ENCODE measurements around the gene MRPS5.

The MRPS5 gene

DNA sequence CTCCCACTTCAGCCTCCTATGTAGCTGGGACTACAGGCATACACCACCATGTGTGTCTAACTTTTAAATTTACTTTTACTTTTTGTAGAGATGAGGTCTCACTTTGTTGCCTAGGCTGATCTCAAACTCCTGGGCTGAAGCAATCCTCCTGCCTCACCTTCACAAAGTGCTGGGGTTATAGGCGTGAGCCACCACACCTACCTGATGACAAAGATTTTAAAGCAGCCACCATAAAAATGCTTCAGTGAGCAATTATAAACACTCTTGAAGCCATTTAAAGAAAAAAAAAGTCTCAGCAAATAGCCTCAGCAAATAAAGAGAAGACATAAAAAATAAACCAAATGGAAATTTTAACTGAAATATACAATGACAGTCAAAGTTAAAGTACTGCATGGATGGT lies 35.6 kb downstream of the MRPS5 start:
- no peak for DNase-seq

DNA sequence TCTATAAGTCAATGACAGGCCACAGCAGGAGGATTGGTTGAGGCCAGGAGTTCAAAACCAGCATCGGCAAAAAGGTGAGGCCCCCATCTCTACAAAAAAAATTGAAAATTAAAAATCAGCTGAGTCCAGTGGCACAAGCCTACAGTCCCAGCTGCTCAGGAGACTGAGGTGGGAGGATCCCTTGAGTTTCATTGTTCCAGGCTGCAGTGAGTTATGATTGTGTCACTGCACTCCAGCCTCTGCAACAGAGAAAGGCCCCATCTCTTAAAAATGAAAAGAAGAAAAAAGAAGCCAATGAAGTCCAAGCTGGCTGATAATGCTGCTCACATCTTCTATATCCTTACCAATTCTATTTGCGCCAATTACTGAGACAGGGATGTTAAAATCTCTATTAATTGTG lies 39.1 kb downstream of the MRPS5 start:
- no peak for DNase-seq

DNA sequence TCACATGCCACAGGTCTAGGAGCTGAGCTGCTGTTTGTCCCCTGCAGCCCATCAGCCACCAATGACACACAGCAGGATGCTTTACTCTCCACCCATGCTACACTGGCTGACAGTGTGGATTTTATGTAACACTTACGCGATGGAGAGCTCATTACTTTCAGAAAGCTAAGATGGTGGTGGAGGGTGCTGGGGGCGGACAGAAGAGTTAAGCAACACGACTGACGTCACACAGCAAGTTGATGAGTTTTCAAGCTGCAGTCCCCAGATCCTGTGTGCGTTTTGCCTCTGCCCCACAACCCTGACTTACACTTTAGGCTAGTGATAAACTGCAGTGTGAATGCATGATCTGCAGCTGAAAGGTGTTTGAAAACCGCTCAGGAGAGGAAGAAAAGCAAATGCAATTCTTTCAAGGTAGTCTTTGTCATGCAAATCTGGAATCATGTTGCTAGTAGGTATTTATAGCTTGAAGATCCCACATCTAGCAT lies 42.4 kb downstream of the MRPS5 start:
- no peak for DNase-seq

DNA sequence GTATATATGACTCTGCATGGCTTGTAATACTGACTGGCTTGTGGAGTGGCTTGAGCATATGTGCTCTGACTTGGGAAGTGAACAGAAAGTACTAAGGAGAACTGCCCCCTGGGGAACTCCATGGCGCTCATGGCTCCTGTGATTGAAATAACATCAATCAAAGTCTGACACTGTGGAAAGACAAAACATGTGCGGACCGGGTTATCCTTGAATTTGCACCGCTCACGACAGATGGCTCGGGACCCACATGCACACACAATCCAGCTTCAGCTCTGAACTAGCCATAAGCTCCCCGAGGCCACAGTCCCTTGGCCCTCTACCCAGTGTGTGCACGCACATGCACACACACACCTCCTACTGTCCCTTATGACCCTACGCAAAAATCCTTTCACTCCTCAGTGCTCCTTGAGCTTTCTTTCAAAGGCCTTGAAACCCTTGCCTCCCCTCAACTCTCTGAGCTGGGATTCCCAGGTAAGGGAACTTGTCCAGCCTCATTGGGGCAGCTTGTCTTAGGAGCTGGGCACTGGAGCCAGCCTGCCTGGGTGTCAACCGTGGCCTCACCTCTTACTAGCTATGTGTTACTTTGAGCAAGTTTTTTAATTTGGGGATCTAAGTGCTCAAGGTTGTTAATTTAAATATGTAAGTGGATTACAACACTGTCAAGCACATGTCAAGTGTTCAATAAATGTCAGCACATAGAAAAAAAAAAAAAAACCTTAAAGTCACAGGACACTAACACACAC lies 43.6 kb downstream of the MRPS5 start:
- no peak for DNase-seq

DNA sequence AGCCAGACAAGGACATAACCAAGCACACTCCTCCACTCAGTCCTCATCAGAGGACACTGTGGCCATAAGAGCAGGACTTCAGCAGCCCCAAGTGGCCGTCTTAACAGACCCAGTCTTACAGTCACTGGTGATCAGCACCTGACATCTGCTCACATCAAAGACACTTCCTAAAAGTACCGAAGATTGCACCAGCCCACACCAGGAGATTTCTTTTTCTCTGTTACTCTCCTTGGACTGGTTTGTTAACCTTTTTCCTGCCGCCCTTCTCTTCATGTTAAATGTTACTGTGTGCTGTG lies 44.1 kb downstream of the MRPS5 start:
- DNase-seq: peak; percentile 28

DNA sequence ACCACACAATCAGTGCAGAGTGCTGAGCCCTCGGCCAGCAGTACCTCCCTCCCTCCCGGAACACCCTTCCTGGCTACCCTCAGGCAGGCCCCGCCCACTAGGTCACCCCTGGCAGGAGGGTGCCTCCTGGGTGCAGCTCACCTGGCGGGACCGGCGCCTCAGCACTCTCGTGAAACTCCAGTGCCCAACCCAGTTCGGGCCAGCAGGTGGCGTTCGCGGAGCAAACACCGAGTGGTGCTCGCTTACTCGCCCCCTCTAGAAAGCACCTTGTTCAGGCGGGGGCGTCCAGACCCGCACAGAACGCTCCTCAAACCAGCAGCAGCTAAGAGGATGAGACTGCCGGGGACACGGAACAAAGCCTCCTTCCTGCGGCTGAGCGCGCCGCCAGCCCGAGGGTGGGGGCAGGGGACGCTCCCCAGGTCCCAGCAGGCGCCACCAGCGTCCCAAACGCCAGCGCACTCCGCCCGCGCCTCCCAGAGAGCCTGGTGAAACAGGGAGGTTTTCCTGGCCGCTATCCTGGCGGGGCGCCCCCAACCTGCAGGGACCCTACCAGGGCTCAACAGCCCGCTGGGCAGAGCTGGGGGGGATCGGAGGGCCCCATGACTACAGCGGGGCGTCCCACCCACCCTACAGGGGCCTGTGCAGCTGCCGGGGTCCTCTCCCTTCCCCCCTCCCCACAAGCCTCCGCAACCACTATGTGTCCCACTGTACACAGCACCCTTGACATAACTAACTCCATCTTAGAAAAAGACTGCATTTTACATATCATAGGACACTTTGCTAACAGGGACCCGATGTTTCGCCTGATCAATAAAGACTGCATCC lies 44.7 kb downstream of the MRPS5 start:
- peak; percentile 75 for DNase-seq

DNA sequence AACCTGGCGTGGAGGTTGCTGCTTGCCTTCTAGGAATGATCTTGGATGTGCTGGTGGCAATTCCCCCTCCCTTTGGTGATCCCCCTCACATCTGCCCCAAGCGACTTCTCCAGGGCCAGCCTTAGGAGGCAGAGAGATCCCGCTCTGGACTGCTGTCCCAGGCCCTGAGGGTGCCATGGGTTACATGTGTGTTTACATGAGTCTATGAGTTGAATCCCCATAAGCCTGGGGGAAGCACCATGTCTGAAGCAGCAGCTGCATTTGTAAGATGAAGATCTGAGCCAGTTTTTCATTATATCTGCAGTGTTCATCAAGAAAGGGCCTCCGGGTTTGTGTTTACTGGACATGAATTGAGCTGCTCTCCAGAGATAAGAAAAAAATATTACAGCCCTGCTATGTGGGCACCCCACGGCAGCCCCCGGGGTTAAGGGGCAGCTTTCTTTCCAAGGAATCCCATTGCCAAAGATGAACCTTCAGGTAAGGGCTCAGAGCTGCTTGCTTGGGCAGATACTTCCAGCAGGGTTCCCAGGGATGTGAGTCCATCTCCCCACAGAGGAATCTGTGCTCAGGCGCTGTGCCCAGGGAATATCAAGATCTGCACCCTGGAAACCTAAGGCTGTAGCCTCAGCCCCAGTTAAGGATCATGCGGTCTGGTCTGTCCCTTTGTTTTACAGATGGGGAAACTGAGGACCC lies 46.0 kb downstream of the MRPS5 start:
- DNase-seq: peak; percentile 18

DNA sequence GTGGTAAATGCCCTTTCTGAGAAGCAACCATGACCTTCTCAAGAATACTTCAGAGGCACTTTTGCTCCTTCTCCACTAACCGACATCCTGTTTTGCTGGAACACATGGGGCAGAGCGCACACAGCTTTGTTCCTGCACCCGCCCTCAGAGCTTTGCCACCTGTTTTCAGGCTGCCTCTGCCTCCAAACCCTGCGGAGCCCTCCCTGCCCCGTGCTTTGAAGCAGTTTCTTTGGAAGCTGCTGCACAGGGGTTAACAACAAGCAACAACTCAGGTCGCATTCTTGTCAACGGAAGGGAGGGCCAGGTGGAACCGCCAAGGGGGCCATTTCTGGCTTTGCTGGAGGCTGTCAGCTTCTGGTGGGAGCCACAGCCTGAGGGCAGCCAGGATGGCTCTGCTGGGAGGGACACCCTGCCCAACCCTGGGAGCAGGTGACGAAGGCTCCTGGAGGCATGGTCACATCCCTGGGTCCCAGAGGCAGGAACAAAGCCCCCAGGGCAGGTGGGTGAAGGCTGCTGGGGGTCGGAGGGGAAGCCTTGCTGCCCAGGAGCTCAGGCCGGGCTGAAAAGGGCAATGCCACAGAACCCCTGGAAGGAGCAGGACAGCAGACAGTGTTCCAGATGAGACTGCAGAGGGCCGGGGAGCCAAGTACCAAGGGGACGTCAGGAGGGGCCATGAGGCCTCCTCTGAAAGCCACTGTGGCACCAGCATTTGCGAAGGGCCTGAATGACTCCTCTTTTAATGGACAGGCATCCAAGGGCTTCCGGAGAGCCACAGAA lies 46.8 kb downstream of the MRPS5 start:
- peak; percentile 53 for DNase-seq

DNA sequence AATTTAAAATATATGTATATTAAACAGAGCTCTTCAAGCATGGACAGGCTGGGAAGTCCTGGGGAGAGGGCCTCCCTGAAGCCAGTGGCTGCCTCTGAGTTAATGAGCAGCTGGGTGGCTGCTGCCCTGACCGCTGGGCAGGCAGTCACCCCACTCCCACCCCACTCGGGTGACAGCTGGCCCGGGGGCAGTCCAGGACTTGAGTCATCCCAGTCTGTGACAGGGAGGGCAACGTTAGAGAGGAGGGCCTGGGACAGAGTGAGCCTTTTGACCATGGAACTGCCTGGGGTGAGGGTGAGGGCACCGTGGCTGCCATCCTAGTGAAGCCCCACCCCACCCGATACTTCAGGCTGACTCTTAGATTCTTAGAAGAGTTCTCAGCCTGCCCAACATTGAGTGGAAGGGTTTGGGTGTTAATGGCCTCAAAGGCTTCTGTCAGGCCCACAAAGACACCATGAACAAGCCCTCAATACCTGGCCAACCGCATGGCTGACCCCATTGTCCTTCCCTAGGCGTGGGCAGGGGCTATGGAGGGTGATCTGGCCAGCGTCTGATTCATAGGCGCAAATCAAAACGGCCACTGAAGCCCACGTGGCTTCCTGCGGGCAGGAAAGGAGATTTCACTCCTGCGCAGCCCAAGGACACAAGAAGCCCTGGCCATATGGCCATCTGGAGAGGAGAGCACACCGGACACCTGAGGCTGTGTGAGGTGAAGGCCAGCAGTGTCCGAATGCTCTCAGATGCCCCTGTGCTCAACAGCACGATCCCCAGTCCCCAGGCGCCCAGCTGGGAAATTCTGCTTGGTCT lies 47.5 kb downstream of the MRPS5 start:
- DNase-seq: no peak

DNA sequence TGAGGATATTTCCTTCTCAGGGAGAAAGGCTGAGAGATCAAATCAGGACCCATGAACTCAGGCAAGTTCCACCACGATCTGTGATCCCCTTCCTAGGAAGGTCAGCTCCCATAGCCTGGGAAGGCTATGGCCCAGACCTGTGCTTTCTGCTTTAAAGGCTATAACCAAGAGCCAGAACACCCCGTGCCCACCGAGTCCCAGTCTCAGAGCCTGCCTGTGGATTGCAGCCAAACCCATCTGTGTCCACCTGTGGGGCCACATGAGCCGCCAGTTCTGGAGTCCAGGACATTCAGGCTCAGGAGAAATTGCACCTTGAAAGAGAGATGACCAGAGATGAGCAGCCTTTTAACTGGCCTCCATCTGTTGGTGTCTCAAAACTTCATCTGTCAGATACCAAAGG lies 49.2 kb downstream of the MRPS5 start:
- no peak for DNase-seq

DNA sequence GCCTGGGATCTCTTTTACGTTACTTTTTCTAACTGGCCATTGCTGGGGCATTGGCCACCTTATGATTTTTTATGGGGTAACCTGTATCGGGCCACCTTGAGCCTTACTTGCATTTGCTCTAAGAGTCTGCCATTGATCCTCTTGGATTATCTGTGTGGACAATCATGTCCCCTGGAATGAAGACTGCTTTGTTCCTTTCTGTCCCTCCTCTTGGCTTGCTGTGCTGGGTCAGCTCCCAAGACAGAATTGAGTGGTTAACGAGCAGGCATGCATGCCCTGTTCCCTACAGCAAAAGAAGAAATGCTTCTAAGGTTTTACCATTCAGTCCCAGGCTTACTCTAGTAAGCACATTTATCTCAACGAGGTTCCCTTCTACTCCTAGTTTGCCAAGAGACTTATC lies 49.8 kb downstream of the MRPS5 start:
- DNase-seq: no peak

DNA sequence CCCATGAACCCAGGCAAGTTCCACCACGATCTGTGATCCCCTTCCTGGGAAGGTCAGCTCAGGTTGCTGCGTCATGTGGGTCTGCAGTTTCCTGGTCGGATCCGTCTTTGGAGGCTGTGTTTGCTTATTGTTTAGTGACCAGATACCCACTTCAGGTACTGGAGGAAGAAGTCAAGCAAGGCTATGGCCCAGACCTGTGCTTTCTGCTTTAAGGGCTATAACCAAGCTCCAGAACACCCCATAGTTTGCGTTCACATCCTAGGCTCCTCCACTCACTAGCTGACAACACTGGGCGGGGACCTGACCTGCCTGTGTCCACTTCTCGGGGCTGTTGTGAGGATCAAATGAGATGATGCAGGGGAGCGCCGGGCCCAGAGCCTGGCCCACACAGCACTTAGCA lies 52.1 kb downstream of the MRPS5 start:
- no peak for DNase-seq

DNA sequence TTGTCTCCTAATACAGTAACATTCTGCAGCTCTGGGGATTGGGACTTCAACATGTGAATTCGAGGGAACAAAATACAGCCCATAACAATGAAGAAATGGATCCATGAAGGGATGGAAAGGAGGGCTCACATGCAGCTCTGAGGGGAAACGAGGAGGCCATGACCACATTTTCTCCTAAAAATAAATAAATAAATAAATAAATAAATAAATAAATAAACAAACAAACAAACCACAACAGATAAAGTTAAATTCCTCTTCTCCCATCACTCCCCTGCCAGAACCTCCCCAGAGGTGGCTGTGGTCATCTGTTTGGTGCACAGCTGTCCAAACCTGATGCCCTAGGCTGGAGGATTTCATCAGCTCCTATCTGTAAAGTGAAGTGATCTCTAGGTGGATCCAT lies 53.4 kb downstream of the MRPS5 start:
- DNase-seq: no peak

DNA sequence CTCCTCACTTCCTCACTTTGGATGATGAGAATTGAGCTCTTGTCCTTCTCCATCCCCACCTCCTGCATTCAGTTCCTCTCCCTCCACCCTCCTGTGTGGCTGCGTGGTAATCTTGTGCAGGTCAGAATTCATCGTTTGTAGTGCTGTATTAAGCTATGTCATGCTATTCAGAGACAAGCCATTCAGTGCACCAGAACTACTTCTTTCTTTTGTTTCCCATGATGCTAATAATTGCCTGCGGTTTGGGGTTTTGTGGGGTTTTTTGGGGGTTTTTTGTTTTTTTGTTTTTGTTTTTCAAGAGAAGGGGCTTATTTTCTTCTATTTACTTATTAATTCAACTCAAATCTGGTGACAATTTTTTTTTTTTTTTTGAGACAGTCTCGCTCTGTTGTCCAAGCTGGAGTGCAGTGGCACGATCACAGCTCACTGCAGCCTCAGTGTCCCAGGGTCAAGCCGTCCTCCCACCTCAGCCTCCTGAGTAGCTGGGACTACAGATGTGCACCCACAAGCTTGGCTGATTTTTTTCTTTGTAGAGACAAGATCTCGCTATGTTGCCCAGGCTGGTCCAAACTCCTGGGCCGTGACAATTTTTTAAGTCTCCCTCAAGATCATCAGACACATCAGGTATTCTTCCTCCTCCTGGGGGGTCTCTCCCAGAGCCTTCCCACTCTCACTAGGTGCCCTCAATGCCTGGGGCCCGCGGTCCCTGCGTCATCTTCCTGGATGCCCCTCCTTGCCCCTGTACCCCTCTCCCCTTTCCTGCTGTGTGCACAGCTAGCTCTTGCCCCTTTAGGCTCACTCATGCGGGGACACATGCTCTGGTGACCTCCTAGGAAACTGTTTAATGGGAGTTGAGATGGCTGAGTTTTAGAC lies 58.3 kb downstream of the MRPS5 start:
- no peak for DNase-seq

DNA sequence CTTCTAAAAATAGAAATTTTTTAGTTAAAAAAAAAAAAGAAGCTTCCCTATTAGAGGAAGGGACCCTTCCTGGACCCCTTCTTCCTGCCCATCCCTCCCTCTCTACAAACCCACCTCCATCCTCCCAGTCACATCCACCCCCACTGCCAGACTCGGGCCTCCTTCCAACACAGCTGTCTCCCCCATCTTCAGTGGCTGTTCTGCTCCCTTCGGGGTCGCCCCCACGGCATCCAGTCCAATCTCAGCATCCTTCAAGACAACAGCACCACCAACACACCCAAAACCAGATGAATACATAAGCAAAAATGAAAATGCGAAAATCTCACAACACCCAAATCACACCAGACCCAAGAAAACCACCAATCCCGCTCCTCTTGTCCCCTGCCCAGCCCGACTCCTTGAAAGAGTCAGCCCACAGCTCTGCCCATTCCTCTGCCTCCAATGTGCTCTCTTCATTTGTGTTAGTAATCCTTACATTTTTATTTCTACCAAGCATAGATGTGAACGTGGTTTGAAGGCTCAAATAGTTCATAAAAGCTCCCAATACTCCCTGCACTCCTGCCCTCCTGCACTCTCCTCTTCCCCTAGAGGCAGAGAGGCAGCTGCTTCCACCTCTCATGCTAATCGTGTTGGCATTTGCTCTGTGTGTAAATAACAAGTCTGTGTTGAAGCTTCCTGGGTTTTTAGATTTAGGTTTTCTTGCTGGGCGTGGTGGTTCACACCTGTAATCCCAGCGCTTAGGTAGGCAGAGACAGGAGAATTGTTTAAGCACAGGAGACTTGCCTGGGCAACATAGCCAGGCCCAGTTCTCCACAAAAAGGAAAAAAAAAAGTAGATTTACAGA lies 59.1 kb downstream of the MRPS5 start:
- DNase-seq: no peak

DNA sequence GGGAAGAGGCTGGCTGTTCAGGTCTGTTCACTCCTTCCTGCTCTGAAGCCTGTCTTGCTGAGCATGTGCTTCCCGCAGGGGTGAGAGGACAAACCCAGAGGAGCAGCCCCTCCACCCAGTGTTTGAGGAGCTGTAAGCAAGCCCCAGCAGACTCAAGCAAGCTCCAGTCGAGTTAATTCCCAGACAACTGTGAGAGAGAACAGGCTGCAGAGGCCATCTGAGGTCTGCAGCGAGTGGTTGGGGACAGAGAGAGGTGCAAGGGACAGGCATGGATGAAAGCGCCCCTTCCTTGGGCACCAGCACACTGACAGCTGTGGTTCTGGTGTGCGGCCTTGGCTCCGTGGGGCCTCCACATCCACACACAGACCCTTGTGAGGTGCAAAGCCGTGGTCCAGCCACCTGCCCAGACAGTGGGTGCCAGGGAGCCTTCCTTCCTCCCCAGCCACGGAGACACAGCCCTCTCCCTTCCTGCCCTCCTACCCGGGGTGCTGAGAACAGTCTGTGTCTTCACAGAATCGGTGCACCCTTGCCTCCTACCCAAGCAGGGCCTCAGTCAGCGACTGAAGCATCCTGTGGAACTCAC lies 59.9 kb downstream of the MRPS5 start:
- DNase-seq: no peak

DNA sequence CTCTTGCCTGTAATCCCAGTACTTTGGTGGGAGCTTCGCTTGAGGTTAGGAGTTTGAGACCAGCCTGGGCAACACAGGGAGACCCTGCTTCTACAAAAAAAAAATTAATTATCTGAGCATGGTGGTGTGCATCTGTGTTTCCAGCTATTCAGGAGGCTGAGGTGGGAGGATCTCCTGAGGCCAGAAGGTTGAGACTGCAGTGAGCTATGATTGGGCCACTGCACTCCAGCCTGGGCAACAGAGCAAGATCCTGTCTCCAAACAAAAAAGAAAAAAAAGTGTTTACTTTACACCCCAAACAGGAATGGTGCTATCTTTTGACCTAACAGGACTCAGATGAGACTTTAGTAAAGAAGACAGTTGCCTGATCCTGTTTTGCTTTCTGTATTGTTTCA lies 60.5 kb downstream of the MRPS5 start:
- DNase-seq: no peak

DNA sequence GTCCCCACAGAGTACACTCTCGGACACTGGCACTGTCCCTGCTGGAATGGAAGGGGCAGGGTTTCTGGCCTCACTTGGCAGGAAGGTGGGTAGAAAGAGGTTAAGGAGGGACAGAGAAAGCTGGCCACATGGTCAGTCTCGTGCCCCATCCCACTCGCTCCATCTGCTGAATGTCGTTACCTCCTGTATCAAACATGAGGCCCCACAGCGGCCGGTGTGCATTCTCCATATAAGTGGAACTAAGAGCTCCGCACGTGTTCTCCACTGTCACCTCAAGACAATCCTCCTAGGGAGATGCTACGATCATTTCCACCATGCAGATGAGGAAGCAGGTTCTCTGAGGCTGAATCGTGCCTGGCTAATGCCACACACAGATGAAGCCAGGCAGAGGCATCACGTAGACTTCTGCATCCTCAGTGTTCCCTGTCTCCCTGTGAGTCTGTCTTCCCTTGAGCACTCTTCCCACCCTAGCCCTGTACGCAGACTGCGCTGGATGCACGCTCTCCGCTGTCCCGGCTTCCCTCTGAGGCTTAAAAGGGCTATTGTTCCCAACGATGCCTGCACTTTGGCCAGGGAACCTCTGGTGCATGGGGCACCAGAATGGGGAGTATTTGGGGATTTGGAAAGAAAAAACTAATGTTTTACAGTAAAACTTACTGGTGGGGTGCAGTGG lies 61.0 kb downstream of the MRPS5 start:
- DNase-seq: no peak

DNA sequence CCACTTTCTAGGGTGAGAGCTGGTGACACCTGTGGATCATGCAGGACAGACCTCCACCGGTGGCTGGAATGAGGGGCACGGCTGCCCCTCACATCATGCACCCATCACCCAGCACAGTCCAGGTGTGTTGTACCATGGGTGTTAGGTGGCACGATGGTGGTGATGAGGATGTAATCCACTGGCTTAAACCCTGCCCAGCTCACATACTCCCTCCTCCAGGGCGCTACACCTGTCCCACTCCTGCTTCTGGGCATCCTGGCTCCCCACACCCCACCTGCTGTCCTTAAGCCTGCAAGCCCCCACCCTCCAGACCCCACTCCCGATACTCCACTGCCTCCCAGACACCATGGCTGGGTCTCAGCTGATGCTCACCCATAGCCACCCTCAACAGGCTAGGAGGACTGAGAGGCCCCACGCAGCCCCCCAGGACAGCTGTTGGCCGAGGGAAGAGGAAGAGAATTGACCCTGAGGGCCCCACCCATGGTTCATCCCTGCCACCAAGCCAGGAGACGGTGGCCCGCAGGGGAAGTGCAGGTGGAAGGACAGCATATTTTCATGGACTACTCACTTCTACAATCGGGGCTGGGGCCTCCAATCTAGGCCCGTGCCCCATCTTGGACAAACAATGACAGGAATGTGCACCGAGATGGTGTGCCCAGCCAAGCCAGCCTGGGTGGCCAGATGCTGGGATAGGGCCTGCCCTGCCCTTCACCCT lies 61.8 kb downstream of the MRPS5 start:
- DNase-seq: no peak
